ENCODE data around the gene RNASEH2C. TPM values are rescaled to one million over a fixed set of nuclear protein-coding genes. Genes with fewer than 3 reads are reported as not detected.
A peak's percentile ranks its signal among the peaks of the same experiment; 100 is the strongest.
"Not testable (repeated sequence)": the region's sequence is repeated elsewhere in the genome, so short reads cannot be mapped to it uniquely, and the experiment has no call there.

The RNASEH2C gene
- total and polyA plus RNA-seq, 2 donors: 49.4 to 85.9 TPM

GRCh38 chr11:65706303-65706763 is 14.3 kb downstream of the RNASEH2C start:
- not testable (repeated sequence) for H3K27me3 ChIP-seq (ENCODE audit: control insufficient read depth in 2 of 2, insufficient read depth in 1 of 2, low read length in 1 of 2); H3K9me3 ChIP-seq (ENCODE audit: control insufficient read depth in 2 of 2, insufficient read depth in 1 of 2, low read length in 1 of 2); H3K36me3 ChIP-seq (ENCODE audit: control insufficient read depth in 2 of 2, insufficient read depth in 2 of 2, low read length in 1 of 2); H3K4me3 ChIP-seq (ENCODE audit: low read length in 2 of 2)
- peak overlapping the region in 1 of 2 donors; percentile 41 for H3K27ac ChIP-seq (ENCODE audit: low read depth in 1 of 2, low read length in 1 of 2)
- peak in 6 of 9 donors; percentile 29 to 69 (median 32) for DNase-seq (ENCODE audit: low read depth in 6 of 9, low spot score in 9 of 9)
- H3K4me1 ChIP-seq (ENCODE audit: control insufficient read depth in 2 of 2, insufficient read depth in 2 of 2, low read length in 2 of 2): peaks cover 4 to 10% of the 10 kb centered on the region in 2 donors
- WGBS: 24% methylated on average over 14 of the region's 14 CpGs

- no peak overlapping the region for H3K4me3 ChIP-seq (ENCODE audit: low read length in 2 of 2)
- no peaks in the 10 kb centered on the region for H3K36me3 ChIP-seq (ENCODE audit: control insufficient read depth in 2 of 2, insufficient read depth in 2 of 2, low read length in 1 of 2)
- no peak overlapping the region for H3K27ac ChIP-seq (ENCODE audit: low read depth in 1 of 2, low read length in 1 of 2)
- H3K27me3 ChIP-seq (ENCODE audit: control insufficient read depth in 2 of 2, insufficient read depth in 1 of 2, low read length in 1 of 2): peaks cover 0 to 7% of the 10 kb centered on the region in 2 donors
- DNase-seq (ENCODE audit: low read depth in 6 of 9, low spot score in 9 of 9): no peak
- H3K4me1 ChIP-seq (ENCODE audit: control insufficient read depth in 2 of 2, insufficient read depth in 2 of 2, low read length in 2 of 2): peaks cover 0 to 4% of the 10 kb centered on the region in 2 donors
- peaks cover 0 to 4% of the 10 kb centered on the region in 2 donors for H3K9me3 ChIP-seq (ENCODE audit: control insufficient read depth in 2 of 2, insufficient read depth in 1 of 2, low read length in 1 of 2)
- WGBS: 91% methylated on average over 4 of the region's 4 CpGs
Measured at GRCh38 chr11:65703846-65704245, 16.8 kb downstream of the RNASEH2C start.

GRCh38 chr11:65701686-65702085 is 18.9 kb downstream of the RNASEH2C start:
- no peaks in the 10 kb centered on the region for H3K36me3 ChIP-seq (ENCODE audit: control insufficient read depth in 2 of 2, insufficient read depth in 2 of 2, low read length in 1 of 2)
- peaks cover 0 to 4% of the 10 kb centered on the region in 2 donors for H3K9me3 ChIP-seq (ENCODE audit: control insufficient read depth in 2 of 2, insufficient read depth in 1 of 2, low read length in 1 of 2)
- H3K4me1 ChIP-seq (ENCODE audit: control insufficient read depth in 2 of 2, insufficient read depth in 2 of 2, low read length in 2 of 2): peaks cover 0 to 4% of the 10 kb centered on the region in 2 donors
- no peak overlapping the region for H3K4me3 ChIP-seq (ENCODE audit: low read length in 2 of 2)
- no peak for DNase-seq (ENCODE audit: low read depth in 6 of 9, low spot score in 9 of 9)
- no peak overlapping the region for H3K27ac ChIP-seq (ENCODE audit: low read depth in 1 of 2, low read length in 1 of 2)
- peaks cover 0 to 7% of the 10 kb centered on the region in 2 donors for H3K27me3 ChIP-seq (ENCODE audit: control insufficient read depth in 2 of 2, insufficient read depth in 1 of 2, low read length in 1 of 2)
- WGBS: 93% methylated on average over 1 of the region's 1 CpG

GRCh38 chr11:65700399-65700798 is 20.2 kb downstream of the RNASEH2C start:
- Histone ChIP-seq H3K9me3 (ENCODE audit: control insufficient read depth in 2 of 2, insufficient read depth in 1 of 2, low read length in 1 of 2) (peaks cover 0 to 4% of the 10 kb centered on the region in 2 donors), H3K4me3 (ENCODE audit: low read length in 2 of 2) (no peak overlapping the region), H3K27ac (ENCODE audit: low read depth in 1 of 2, low read length in 1 of 2) (no peak overlapping the region), H3K4me1 (ENCODE audit: control insufficient read depth in 2 of 2, insufficient read depth in 2 of 2, low read length in 2 of 2) (no peaks in the 10 kb centered on the region), H3K36me3 (ENCODE audit: control insufficient read depth in 2 of 2, insufficient read depth in 2 of 2, low read length in 1 of 2) (no peaks in the 10 kb centered on the region), H3K27me3 (ENCODE audit: control insufficient read depth in 2 of 2, insufficient read depth in 1 of 2, low read length in 1 of 2) (peaks cover 0 to 7% of the 10 kb centered on the region in 2 donors)
- 88% methylated on average over 3 of the region's 3 CpGs for whole genome bisulfite sequencing
- no peak for DNase-seq (ENCODE audit: low read depth in 6 of 9, low spot score in 9 of 9)

- DNase-seq (ENCODE audit: low read depth in 6 of 9, low spot score in 9 of 9): no peak
- 92% methylated on average over 7 of the region's 7 CpGs for WGBS
- Histone ChIP-seq H3K27me3 (ENCODE audit: control insufficient read depth in 2 of 2, insufficient read depth in 1 of 2, low read length in 1 of 2) (peaks cover 0 to 7% of the 10 kb centered on the region in 2 donors), H3K9me3 (ENCODE audit: control insufficient read depth in 2 of 2, insufficient read depth in 1 of 2, low read length in 1 of 2) (peaks cover 0 to 4% of the 10 kb centered on the region in 2 donors), H3K4me3 (ENCODE audit: low read length in 2 of 2) (no peak overlapping the region), H3K4me1 (ENCODE audit: control insufficient read depth in 2 of 2, insufficient read depth in 2 of 2, low read length in 2 of 2) (no peaks in the 10 kb centered on the region), H3K36me3 (ENCODE audit: control insufficient read depth in 2 of 2, insufficient read depth in 2 of 2, low read length in 1 of 2) (no peaks in the 10 kb centered on the region), H3K27ac (ENCODE audit: low read depth in 1 of 2, low read length in 1 of 2) (no peak overlapping the region)
Measured at GRCh38 chr11:65699306-65699705, 21.3 kb downstream of the RNASEH2C start.

GRCh38 chr11:65698205-65698604 is 22.4 kb downstream of the RNASEH2C start:
- Histone ChIP-seq H3K4me3 (ENCODE audit: low read length in 2 of 2) (no peak overlapping the region), H3K9me3 (ENCODE audit: control insufficient read depth in 2 of 2, insufficient read depth in 1 of 2, low read length in 1 of 2) (peaks cover 0 to 4% of the 10 kb centered on the region in 2 donors), H3K36me3 (ENCODE audit: control insufficient read depth in 2 of 2, insufficient read depth in 2 of 2, low read length in 1 of 2) (no peaks in the 10 kb centered on the region), H3K27me3 (ENCODE audit: control insufficient read depth in 2 of 2, insufficient read depth in 1 of 2, low read length in 1 of 2) (peaks cover 0 to 7% of the 10 kb centered on the region in 2 donors), H3K4me1 (ENCODE audit: control insufficient read depth in 2 of 2, insufficient read depth in 2 of 2, low read length in 2 of 2) (no peaks in the 10 kb centered on the region), H3K27ac (ENCODE audit: low read depth in 1 of 2, low read length in 1 of 2) (no peak overlapping the region)
- DNase-seq (ENCODE audit: low read depth in 6 of 9, low spot score in 9 of 9): no peak
- WGBS: 80% methylated on average over 8 of the region's 8 CpGs

- Histone ChIP-seq H3K4me1 (ENCODE audit: control insufficient read depth in 2 of 2, insufficient read depth in 2 of 2, low read length in 2 of 2) (no peaks in the 10 kb centered on the region), H3K27me3 (ENCODE audit: control insufficient read depth in 2 of 2, insufficient read depth in 1 of 2, low read length in 1 of 2) (peaks cover 0 to 7% of the 10 kb centered on the region in 2 donors), H3K9me3 (ENCODE audit: control insufficient read depth in 2 of 2, insufficient read depth in 1 of 2, low read length in 1 of 2) (peaks cover 0 to 4% of the 10 kb centered on the region in 2 donors), H3K36me3 (ENCODE audit: control insufficient read depth in 2 of 2, insufficient read depth in 2 of 2, low read length in 1 of 2) (no peaks in the 10 kb centered on the region), H3K27ac (ENCODE audit: low read depth in 1 of 2, low read length in 1 of 2) (no peak overlapping the region), H3K4me3 (ENCODE audit: low read length in 2 of 2) (no peak overlapping the region)
- DNase-seq (ENCODE audit: low read depth in 6 of 9, low spot score in 9 of 9): no peak
- 95% methylated on average over 5 of the region's 5 CpGs for WGBS
Measured at GRCh38 chr11:65696802-65697552, 23.6 kb downstream of the RNASEH2C start.

GRCh38 chr11:65695459-65696241 is 24.9 kb downstream of the RNASEH2C start:
- WGBS: 92% methylated on average over 12 of the region's 12 CpGs
- peaks cover 0 to 4% of the 10 kb centered on the region in 2 donors for H3K9me3 ChIP-seq (ENCODE audit: control insufficient read depth in 2 of 2, insufficient read depth in 1 of 2, low read length in 1 of 2)

GRCh38 chr11:65692367-65692766 is 28.2 kb downstream of the RNASEH2C start:
- H3K4me3 ChIP-seq (ENCODE audit: low read length in 2 of 2): no peak overlapping the region
- H3K4me1 ChIP-seq (ENCODE audit: control insufficient read depth in 2 of 2, insufficient read depth in 2 of 2, low read length in 2 of 2): no peaks in the 10 kb centered on the region
- no peaks in the 10 kb centered on the region for H3K36me3 ChIP-seq (ENCODE audit: control insufficient read depth in 2 of 2, insufficient read depth in 2 of 2, low read length in 1 of 2)
- WGBS: 77% methylated on average over 11 of the region's 11 CpGs
- no peaks in the 10 kb centered on the region for H3K9me3 ChIP-seq (ENCODE audit: control insufficient read depth in 2 of 2, insufficient read depth in 1 of 2, low read length in 1 of 2)
- H3K27me3 ChIP-seq (ENCODE audit: control insufficient read depth in 2 of 2, insufficient read depth in 1 of 2, low read length in 1 of 2): no peaks in the 10 kb centered on the region
- no peak for DNase-seq (ENCODE audit: low read depth in 6 of 9, low spot score in 9 of 9)
- no peak overlapping the region for H3K27ac ChIP-seq (ENCODE audit: low read depth in 1 of 2, low read length in 1 of 2)

More at GRCh38 chr11:65695459-65696241, 24.9 kb downstream of the RNASEH2C start:
- no peak overlapping the region for H3K27ac ChIP-seq (ENCODE audit: low read depth in 1 of 2, low read length in 1 of 2)
- DNase-seq (ENCODE audit: low read depth in 6 of 9, low spot score in 9 of 9): no peak
- no peaks in the 10 kb centered on the region for H3K4me1 ChIP-seq (ENCODE audit: control insufficient read depth in 2 of 2, insufficient read depth in 2 of 2, low read length in 2 of 2)
- H3K36me3 ChIP-seq (ENCODE audit: control insufficient read depth in 2 of 2, insufficient read depth in 2 of 2, low read length in 1 of 2): no peaks in the 10 kb centered on the region
- peaks cover 0 to 7% of the 10 kb centered on the region in 2 donors for H3K27me3 ChIP-seq (ENCODE audit: control insufficient read depth in 2 of 2, insufficient read depth in 1 of 2, low read length in 1 of 2)
- no peak overlapping the region for H3K4me3 ChIP-seq (ENCODE audit: low read length in 2 of 2)

Measured in thymus (tissue), 11 donors.